Heart left ventricle (tissue), 13 donors: ENCODE results near the gene DOK3.

Source experiments
- CTCF ChIP-seq, 12 donors: fragments of 200-600 bp; sonication (generic) in 4 of 12; IDR thresholded peaks; one replicate each; pipeline versions ENCODE4 v1.5.0 to v1.8.0; 2018 to 2022; ENCODE audit warnings: antibody characterized with exemption in 12 of 12, mild to moderate bottlenecking in 5 of 12
- POLR2A ChIP-seq, 2 donors: fragments of 450-650 bp; IDR thresholded peaks; one replicate each; pipeline ENCODE4 v1.6.1; 2017; ENCODE audit warnings: antibody characterized with exemption in 2 of 2, mild to moderate bottlenecking in 2 of 2, moderate library complexity in 2 of 2
- donor health status: ischemic (EF 13 %, LVEDD 7.1; RV severe dilation, severe dysfunction).
- donor health status: DM: no; HTN: yes; CAD: no.
- donor health status: DM: no; HTN: no; CAD: no.
- donor health status: ischemic (EF 25% LVEDD 6.9; RV normal size, moderate dysfunction).
- donor health status: ischemic (EF 25% LVEDD 5.7; RV mildly dilated, moderate dysfunction).
- donor health status: ischemic (EF 35%, LVEDD 5.7; RV mildly dilated, moderate dysfunction).
- donor health status: nonischemic (EF 11% LVEDD 7.7; RV severe dilation, severe dysfunction).
- donor health status: DM: yes; HTN: yes; CAD: no.
- donor health status: PGD.
- donor health status: ischemic (EF 29% LVEDD 5.4; RV normal size, mild dysfunction).
- donor health status: nonischemic (EF 23%, LVEDD 6.1; RV moderate dilation, normal function).

DNA sequence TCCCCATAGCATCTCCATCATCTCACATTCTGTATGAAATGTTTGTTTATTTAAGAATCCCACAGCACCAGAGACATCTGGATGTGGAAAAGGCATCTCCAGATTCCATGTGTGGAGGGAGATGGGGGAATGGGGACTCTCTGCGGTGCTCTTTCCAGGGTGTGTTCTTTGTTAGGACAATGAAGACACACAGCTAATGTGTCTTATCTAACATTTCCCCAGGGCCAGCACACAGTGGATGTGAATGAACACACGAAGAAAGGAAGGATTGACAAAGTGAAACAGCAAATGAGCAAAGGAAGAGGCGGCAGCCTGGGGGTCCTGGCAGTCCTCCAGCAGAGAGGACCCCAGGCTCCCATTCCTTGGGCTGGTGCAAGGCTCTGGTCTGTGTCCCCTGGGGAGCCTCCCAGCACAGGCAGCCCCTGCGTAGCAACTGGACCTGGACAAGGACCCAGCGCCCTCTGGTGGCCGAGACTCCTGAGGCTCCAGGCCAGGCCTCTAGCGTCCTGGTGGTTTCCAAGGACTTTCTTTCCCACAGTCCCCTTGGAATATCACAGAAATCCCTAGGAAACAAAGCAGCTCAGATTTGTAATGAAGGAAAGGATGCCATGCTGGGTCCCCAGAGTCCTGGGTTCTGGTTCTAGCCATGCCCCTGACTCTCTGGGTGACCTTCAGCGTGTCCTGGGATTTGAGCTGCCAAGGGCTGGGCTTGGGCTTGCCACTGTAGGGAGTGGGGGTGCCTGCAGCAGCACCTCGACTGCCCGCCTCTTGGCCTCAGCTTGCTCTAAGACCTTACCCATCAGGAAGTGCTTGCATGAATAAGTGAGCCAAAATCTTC is 8.7 kb downstream of the DOK3 start:
- TF ChIP-seq CTCF (IDR thresholded peaks at IDR 0.05) (peak; percentile 92 to 99 (median 96)), POLR2A (IDR thresholded peaks at IDR 0.05) (no peak)
